Esophagus squamous epithelium (tissue), 5 donors: ENCODE data around the gene ARV1. TPM values are rescaled to one million over a fixed set of nuclear protein-coding genes. Genes with fewer than 3 reads are reported as not detected.

ENCODE experiments used
- DNase-seq: peaks from one replicate; lab custom pipeline; 2025; lab: John Stamatoyannopoulos, UW
- H3K27ac ChIP-seq, 4 donors: fragments of 200-600 bp; sonication (generic); one replicate each; pipeline ENCODE4 v1.5.1; 2016 to 2019; ENCODE audit warnings: mild to moderate bottlenecking in 1 of 4
- H3K27me3 ChIP-seq, 4 donors: fragments of 200-600 bp; sonication (generic); 1 replicate in 3 of 4; 2 replicates in 1 of 4; pipeline versions ENCODE4 v1.5.1 to v1.6.0; 2017 to 2021; ENCODE audit warnings: antibody characterized with exemption in 1 of 4
- H3K36me3 ChIP-seq, 3 donors: fragments of 200-600 bp; sonication (generic); one replicate each; pipeline ENCODE4 v1.5.1; 2016 to 2019
- H3K4me1 ChIP-seq, 3 donors: fragments of 200-600 bp; sonication (generic); one replicate each; pipeline ENCODE4 v1.5.1; 2017 to 2019
- H3K4me3 ChIP-seq, 4 donors: fragments of 200-600 bp; sonication (generic); 1 replicate in 3 of 4; 2 replicates in 1 of 4; pipeline ENCODE4 v1.5.1; 2016 to 2019; ENCODE audit warnings: mild to moderate bottlenecking in 2 of 4, moderate library complexity in 1 of 4
- H3K9me3 ChIP-seq, 3 donors: fragments of 200-600 bp; sonication (generic); one replicate each; pipeline ENCODE4 v1.5.1; 2016 to 2019
- POLR2A ChIP-seq, 4 donors: fragments of 450-650 bp; IDR thresholded peaks; one replicate each; pipeline ENCODE4 v1.6.1; 2017; ENCODE audit warnings: antibody characterized with exemption in 4 of 4, mild to moderate bottlenecking in 4 of 4, moderate library complexity in 3 of 4
- WGBS, 2 donors: methylation state at CpG; one replicate each; pipeline ENCODE4 v1.1.5; 2018; 5-methylcytosine and 5-hydroxymethylcytosine counted together
- intact Hi-C: fragments of 100-400 bp; cut with DNase I; formaldehyde crosslinking; loops from one replicate; pipeline ENCODE4 v1.15.0; 2022
- total RNA-seq, 4 donors: library from RNA; depleted of rRNA; stranded (reverse); fragments of >200 nt; gene quantifications; one replicate each; pipeline ENCODE4 v1.1.0, GENCODE V29; 2016
- TF ChIP-seq, protein P1 (sequence below), 6 experiments: fragments of 450-650 bp in 4 of 6; fragments of 200-600 bp in 2 of 6; sonication (generic) in 2 of 6; IDR thresholded peaks; one replicate each; pipeline ENCODE4 v1.5.1; 2016 to 2019; ENCODE audit warnings: antibody characterized with exemption in 6 of 6, mild to moderate bottlenecking in 4 of 6, moderate library complexity in 4 of 6
- donor health status: DM: yes; HTN: yes; CAD: no.

ARV1 gene
- total RNA-seq, 4 donors from 2014 or later: 12.5 to 24.7 (median 23.0) TPM

DNA sequence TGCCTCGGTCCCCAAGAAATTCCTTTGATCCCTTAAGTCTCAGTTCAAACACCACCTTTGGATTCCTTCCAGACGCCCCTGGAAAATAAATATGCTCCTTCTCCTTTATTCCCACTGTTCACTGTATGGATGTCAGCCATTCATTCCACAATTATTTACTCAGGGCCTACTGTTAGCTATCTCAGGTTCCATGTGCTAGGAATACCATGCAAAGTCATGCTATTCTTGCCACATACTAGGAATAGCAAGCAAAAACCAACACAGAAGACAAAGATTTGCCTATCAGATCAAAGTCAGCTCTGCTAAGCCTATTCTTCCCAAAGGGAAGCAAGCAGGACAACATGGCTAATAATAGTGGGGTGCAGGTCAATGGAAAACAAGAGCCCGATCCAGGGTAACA lies 30.0 kb upstream of the ARV1 start:
- intact Hi-C loops: no loop called here
- Histone ChIP-seq H3K27me3 (no peaks in the 10 kb centered on the region), H3K36me3 (peaks cover 0 to 53% (median 0%) of the 10 kb centered on the region in 3 donors), H3K4me1 (no peaks in the 10 kb centered on the region), H3K9me3 (no peaks in the 10 kb centered on the region), H3K4me3 (no peak overlapping the region), H3K27ac (no peak overlapping the region)
- 88 to 94% methylated on average over 3 of the region's 3 CpGs for WGBS, 2 donors
- DNase-seq: no peak
- TF ChIP-seq, protein P1, sequence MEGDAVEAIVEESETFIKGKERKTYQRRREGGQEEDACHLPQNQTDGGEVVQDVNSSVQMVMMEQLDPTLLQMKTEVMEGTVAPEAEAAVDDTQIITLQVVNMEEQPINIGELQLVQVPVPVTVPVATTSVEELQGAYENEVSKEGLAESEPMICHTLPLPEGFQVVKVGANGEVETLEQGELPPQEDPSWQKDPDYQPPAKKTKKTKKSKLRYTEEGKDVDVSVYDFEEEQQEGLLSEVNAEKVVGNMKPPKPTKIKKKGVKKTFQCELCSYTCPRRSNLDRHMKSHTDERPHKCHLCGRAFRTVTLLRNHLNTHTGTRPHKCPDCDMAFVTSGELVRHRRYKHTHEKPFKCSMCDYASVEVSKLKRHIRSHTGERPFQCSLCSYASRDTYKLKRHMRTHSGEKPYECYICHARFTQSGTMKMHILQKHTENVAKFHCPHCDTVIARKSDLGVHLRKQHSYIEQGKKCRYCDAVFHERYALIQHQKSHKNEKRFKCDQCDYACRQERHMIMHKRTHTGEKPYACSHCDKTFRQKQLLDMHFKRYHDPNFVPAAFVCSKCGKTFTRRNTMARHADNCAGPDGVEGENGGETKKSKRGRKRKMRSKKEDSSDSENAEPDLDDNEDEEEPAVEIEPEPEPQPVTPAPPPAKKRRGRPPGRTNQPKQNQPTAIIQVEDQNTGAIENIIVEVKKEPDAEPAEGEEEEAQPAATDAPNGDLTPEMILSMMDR (IDR thresholded peaks at IDR 0.05): no peak
- TF ChIP-seq POLR2A (IDR thresholded peaks at IDR 0.05): no peak

- 62 to 92% methylated on average over 3 of the region's 3 CpGs for WGBS, 2 donors
- no peak overlapping the region for H3K27ac ChIP-seq
- intact Hi-C loops: no loop called here
These were observed 28.5 kb upstream of the ARV1 start for GRCh38 chr1:230950404-230950803.

GRCh38 chr1:230957580-230957989 lies 21.3 kb upstream of the ARV1 start:
- H3K4me1 ChIP-seq: peaks cover 0 to 7% (median 0%) of the 10 kb centered on the region in 3 donors
- intact Hi-C loops: no loop called here
- H3K9me3 ChIP-seq: no peaks in the 10 kb centered on the region
- WGBS, 2 donors: 40 to 61% methylated on average over 4 of the region's 4 CpGs
- TF ChIP-seq, protein P1 (IDR thresholded peaks at IDR 0.05): no peak
- TF ChIP-seq POLR2A (IDR thresholded peaks at IDR 0.05): no peak
- no peak for DNase-seq
- H3K36me3 ChIP-seq: peaks cover 0 to 75% (median 0%) of the 10 kb centered on the region in 3 donors
- no peak overlapping the region for H3K27ac ChIP-seq
- no peak overlapping the region for H3K4me3 ChIP-seq
- H3K27me3 ChIP-seq: no peaks in the 10 kb centered on the region

More at GRCh38 chr1:230950404-230950803, 28.5 kb upstream of the ARV1 start:
- H3K36me3 ChIP-seq: peaks cover 0 to 50% (median 0%) of the 10 kb centered on the region in 3 donors
- no peaks in the 10 kb centered on the region for H3K4me1 ChIP-seq
- H3K4me3 ChIP-seq: no peak overlapping the region
- no peaks in the 10 kb centered on the region for H3K27me3 ChIP-seq
- no peak for DNase-seq
- TF ChIP-seq, protein P1 (IDR thresholded peaks at IDR 0.05): no peak
- TF ChIP-seq POLR2A (IDR thresholded peaks at IDR 0.05): no peak
- no peaks in the 10 kb centered on the region for H3K9me3 ChIP-seq

GRCh38 chr1:230958370-230958769 lies 20.5 kb upstream of the ARV1 start:
- no peaks in the 10 kb centered on the region for H3K9me3 ChIP-seq
- no peaks in the 10 kb centered on the region for H3K27me3 ChIP-seq
- H3K36me3 ChIP-seq: peaks cover 0 to 67% (median 0%) of the 10 kb centered on the region in 3 donors
- no peak overlapping the region for H3K27ac ChIP-seq
- peaks cover 0 to 7% (median 0%) of the 10 kb centered on the region in 3 donors for H3K4me1 ChIP-seq
- H3K4me3 ChIP-seq: no peak overlapping the region
- 85 to 87% methylated on average over 4 of the region's 4 CpGs for WGBS, 2 donors
- intact Hi-C loops: no loop called here
- no peak for TF ChIP-seq POLR2A (IDR thresholded peaks at IDR 0.05)
- TF ChIP-seq, protein P1 (IDR thresholded peaks at IDR 0.05): no peak
- no peak for DNase-seq

DNA sequence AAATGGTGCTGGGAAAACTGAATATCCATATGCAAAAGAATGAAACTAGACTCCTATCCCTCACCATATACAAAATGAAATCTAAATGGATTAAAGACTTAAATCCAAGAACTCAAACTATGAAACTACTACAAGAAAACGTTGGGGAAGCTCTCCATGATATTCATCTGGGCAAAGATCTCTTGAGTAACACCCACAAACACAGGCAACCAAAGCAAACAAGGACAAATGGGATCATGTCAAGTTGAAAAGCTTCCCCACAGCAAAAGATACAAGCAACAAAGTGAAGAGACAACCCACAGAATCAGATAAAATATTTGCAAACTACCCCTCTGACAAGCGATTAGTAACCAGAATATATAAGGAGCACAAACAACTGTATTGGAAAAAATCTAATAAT lies 14.0 kb upstream of the ARV1 start:
- WGBS, 2 donors: 41 to 50% methylated on average over 2 of the region's 2 CpGs
- Histone ChIP-seq H3K27me3 (no peaks in the 10 kb centered on the region), H3K36me3 (peaks cover 0 to 13% (median 0%) of the 10 kb centered on the region in 3 donors), H3K4me3 (no peak overlapping the region), H3K27ac (no peak overlapping the region), H3K4me1 (no peaks in the 10 kb centered on the region), H3K9me3 (no peaks in the 10 kb centered on the region)
- intact Hi-C loops: no loop called here
- TF ChIP-seq, protein P1 (IDR thresholded peaks at IDR 0.05): no peak
- no peak for TF ChIP-seq POLR2A (IDR thresholded peaks at IDR 0.05)
- no peak for DNase-seq
